A673 (cell line): Measurements from ENCODE around the gene AJM1.

ENCODE experiments used
- CTCF ChIP-seq: fragments of 300-800, 200-600 bp; sonication (generic); conservative IDR thresholded peaks from 2 replicates; pipeline ENCODE4 v1.5.1; 2017; ENCODE audit warnings: low read depth, mild to moderate bottlenecking, antibody characterized with exemption, low read length, moderate library complexity, mixed read lengths
- EZH2 ChIP-seq: fragments of 200-600 bp; sonication (generic); IDR thresholded peaks from 2 replicates; pipeline ENCODE4 v1.6.1; 2017; ENCODE audit warnings: borderline replicate concordance, low read depth, mild to moderate bottlenecking, mixed read lengths, antibody characterized with exemption, low read length; ENCODE audit not compliant: poor library complexity, severe bottlenecking

DNA sequence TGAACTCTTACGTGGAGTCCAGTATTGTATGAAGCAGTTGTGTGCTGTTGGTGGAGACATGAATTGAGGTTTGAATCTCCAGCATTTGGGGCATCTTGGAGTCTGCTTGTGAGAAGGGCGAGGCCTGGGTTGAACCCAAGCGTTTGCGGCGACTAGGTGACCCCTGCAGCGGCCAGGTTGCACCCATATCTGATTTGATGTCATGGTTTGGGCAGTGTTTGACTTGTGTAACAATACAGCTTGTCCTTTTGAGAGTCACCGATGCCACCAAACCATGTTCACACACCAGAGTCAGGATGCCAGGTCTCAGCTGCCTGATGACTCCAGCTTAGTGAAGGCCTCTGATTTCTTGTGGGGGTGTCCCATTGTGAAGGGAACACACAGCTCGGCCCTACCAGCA is 46.2 kb downstream of the AJM1 start:
- no peak for TF ChIP-seq CTCF
- TF ChIP-seq EZH2 = no peak
